D341Med (cell line): ENCODE measurements around the gene ABCA13.

ENCODE experiments used
- DNase-seq: peaks from one replicate; pipeline ENCODE4 v3.0.0; 2012; ENCODE audit warnings: low spot score

ABCA13 gene

GRCh38 chr7:48643431-48644013 is 472.3 kb downstream of the ABCA13 start:
- DNase-seq, result no peak

GRCh38 chr7:48658138-48658537 is 486.9 kb downstream of the ABCA13 start:
- DNase-seq, result no peak

DNA sequence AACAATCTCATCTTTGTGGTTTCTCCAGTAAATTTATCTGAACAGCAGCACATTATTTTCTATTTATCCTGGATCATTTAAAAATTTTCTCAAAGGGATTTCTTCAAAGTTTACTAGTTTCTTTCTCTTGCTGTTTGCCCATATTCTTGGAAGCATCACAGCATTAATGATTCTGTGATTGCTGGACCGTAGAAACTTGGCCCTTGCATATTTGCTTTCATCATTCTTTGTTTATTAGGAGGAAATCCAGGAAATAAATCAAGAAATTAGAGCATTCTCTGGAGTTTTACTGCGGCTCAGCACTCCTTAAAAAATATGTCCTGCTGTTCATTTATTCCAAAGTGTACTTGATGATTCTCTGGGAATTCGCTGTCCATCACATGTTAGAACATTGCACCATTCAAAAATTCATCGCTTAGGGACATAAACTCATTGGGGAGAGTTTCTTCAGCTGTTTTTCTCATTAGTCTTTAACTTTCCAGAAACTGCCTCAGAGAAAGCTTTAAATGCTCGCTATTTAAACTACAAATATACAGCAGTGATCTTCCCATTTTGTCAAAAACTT is 489.1 kb downstream of the ABCA13 start:
- DNase-seq, result no peak

- no peak for DNase-seq
Observed at GRCh38 chr7:48664241-48664640, 493.0 kb downstream of the ABCA13 start.

DNA sequence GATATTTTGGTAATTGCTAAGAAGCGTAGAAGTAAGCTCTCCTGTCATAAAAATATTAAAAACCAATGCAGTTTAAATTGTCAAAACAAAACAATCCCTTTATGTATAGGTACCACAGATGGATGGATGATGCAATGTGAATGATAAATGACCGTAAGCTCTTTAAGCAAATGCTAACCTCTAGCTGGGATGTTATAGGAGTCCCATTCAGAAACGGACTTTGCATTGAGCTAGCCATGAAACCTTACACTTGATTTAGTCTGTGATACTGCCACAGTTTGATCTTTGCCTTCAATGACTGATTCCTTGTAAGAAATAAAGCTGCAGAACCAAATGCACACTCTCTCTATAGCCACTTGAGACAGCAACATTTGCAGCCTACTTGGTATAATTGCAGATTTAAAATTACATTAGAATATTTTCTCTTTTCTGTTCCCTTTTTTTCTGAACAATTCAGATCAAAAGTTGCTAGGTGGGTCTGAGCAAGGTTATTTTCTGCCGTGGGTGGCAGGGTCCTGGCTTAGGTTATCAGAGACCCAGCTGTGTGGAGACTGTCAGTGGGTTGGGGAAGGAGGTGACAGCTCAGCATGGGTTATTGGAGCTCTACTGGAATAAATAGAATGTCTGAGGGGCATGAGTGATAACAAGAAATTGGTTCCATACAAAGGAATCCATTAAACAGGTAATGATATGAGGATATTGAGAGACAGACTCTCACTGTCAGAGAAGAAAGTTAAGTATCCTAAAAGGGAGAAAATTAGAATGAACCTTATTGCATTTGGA is 494.3 kb downstream of the ABCA13 start:
- DNase-seq, result no peak

DNA sequence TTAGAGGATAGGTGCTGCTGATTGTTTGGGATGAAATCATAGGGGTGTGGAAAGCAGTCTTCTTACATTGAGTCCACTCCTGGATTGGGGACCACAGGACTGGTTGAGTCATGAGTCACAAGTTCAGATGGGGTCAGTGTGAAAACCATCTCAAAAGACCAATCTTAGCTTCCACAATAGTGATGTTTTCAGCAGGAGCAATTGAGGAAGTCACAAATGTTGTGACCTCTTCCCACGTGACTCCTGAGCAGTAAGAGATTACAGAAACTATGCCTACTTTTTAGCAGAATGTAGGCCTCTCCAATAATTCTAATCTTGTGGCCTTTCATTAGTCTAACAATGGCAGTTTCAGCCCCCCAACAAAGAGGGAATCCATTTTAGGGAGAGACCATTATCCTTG is 496.1 kb downstream of the ABCA13 start:
- DNase-seq, result no peak

GRCh38 chr7:48671656-48672055 is 500.4 kb downstream of the ABCA13 start:
- DNase-seq, result no peak

- no peak for DNase-seq
Observed at GRCh38 chr7:48681006-48681405, 509.7 kb downstream of the ABCA13 start.

GRCh38 chr7:48691788-48692187 is 520.5 kb downstream of the ABCA13 start:
- DNase-seq, result no peak
